ENCODE data around the gene TNS4.

TNS4 gene

GRCh38 chr17:40487371-40488020 lies 13.9 kb downstream of the TNS4 start:
- TF ChIP-seq ZFX (IDR thresholded peaks at IDR 0.05) = no peak
- H3K27ac ChIP-seq = no peak overlapping the region

GRCh38 chr17:40486522-40487370 lies 14.7 kb downstream of the TNS4 start:
- TF ChIP-seq ZFX (IDR thresholded peaks at IDR 0.05) (no peak), CTCF (conservative IDR thresholded peaks at IDR 0.05) (no peak)
- no peak overlapping the region for H3K27ac ChIP-seq

- TF ChIP-seq CTCF (conservative IDR thresholded peaks at IDR 0.05) (no peak), ZFX (IDR thresholded peaks at IDR 0.05) (no peak)
- no peak overlapping the region for H3K27ac ChIP-seq
Measured at GRCh38 chr17:40485851-40486521, 15.4 kb downstream of the TNS4 start.

GRCh38 chr17:40484973-40485530 lies 16.4 kb downstream of the TNS4 start:
- no peak overlapping the region for H3K27ac ChIP-seq
- TF ChIP-seq ZFX (IDR thresholded peaks at IDR 0.05) (no peak), CTCF (conservative IDR thresholded peaks at IDR 0.05) (no peak)

GRCh38 chr17:40484285-40484972 lies 17.0 kb downstream of the TNS4 start:
- no peak overlapping the region for H3K27ac ChIP-seq
- TF ChIP-seq CTCF (conservative IDR thresholded peaks at IDR 0.05) (no peak), ZFX (IDR thresholded peaks at IDR 0.05) (no peak)

- TF ChIP-seq ZFX (IDR thresholded peaks at IDR 0.05) (no peak), CTCF (conservative IDR thresholded peaks at IDR 0.05) (no peak)
- H3K27ac ChIP-seq = no peak overlapping the region
Measured at GRCh38 chr17:40483679-40484078, 17.7 kb downstream of the TNS4 start.

- TF ChIP-seq ZFX (IDR thresholded peaks at IDR 0.05) (no peak), CTCF (conservative IDR thresholded peaks at IDR 0.05) (no peak)
Measured at GRCh38 chr17:40482722-40483121, 18.7 kb downstream of the TNS4 start.

More at GRCh38 chr17:40482722-40483121, 18.7 kb downstream of the TNS4 start:
- H3K27ac ChIP-seq = no peak overlapping the region
